ENCODE results near the gene ELFN1. TPM values are rescaled to one million over a fixed set of nuclear protein-coding genes. Genes with fewer than 3 reads are reported as not detected.

ELFN1 gene
- total and polyA plus RNA-seq, 4 donors, result 0.43 to 3.5 (median 3.4) TPM

- H3K27me3 ChIP-seq (ENCODE audit: control insufficient read depth in 4 of 4, insufficient read depth in 4 of 4, low read length in 3 of 4), result no peaks in the 10 kb centered on the region
- no peak overlapping the region for H3K9ac ChIP-seq (ENCODE audit: low read depth in 1 of 2, low read length in 2 of 2)
- TF ChIP-seq FOXA2 (IDR thresholded peaks at IDR 0.05), result no peak
- TF ChIP-seq CTCF (IDR thresholded peaks at IDR 0.05; ENCODE audit: low read depth, low read length, missing input control), result peak; percentile 62
- peak; percentile 76 to 83 for TF ChIP-seq RAD21 (IDR thresholded peaks at IDR 0.05)
- no peak for TF ChIP-seq REST (IDR thresholded peaks at IDR 0.05)
- TF ChIP-seq ZBTB33 (IDR thresholded peaks at IDR 0.05), result no peak
- peak in 1 of 2 donors; percentile 52 for TF ChIP-seq EGR1 (IDR thresholded peaks at IDR 0.05; ENCODE audit: low read depth in 2 of 2)
- TF ChIP-seq JUND (IDR thresholded peaks at IDR 0.05), result peak; percentile 62 to 95
- no peak for TF ChIP-seq ATF3 (IDR thresholded peaks at IDR 0.05)
- no peak for TF ChIP-seq GABPA (IDR thresholded peaks at IDR 0.05 in 1 of 2, conservative IDR thresholded peaks at IDR 0.05 in 1 of 2)
- TF ChIP-seq SP1 (IDR thresholded peaks at IDR 0.05), result no peak
- peaks cover 0 to 5% (median 2%) of the 10 kb centered on the region in 4 donors for H3K4me1 ChIP-seq (ENCODE audit: control insufficient read depth in 4 of 4, insufficient read depth in 4 of 4, low read length in 3 of 4)
- 66% methylated on average over 15 of the region's 15 CpGs for WGBS
- H3K27ac ChIP-seq (ENCODE audit: low read depth in 1 of 2, low read length in 2 of 2), result no peak overlapping the region
- no peak for DNase-seq (ENCODE audit: low spot score)
- H3K36me3 ChIP-seq (ENCODE audit: control insufficient read depth in 4 of 4, insufficient read depth in 3 of 4, low read depth in 1 of 4, low read length in 3 of 4), result no peaks in the 10 kb centered on the region
- H3K9me3 ChIP-seq (ENCODE audit: control insufficient read depth in 4 of 4, low read length in 3 of 4), result peaks cover 0 to 3% (median under 1%) of the 10 kb centered on the region in 4 donors
- no peak overlapping the region for H3K4me3 ChIP-seq (ENCODE audit: low read depth in 1 of 3, low read length in 3 of 3)
Measured at GRCh38 chr7:1758028-1758858, 88.2 kb downstream of the ELFN1 start.

- DNase-seq (ENCODE audit: low spot score), result no peak
- H3K36me3 ChIP-seq (ENCODE audit: control insufficient read depth in 4 of 4, insufficient read depth in 3 of 4, low read depth in 1 of 4, low read length in 3 of 4), result no peaks in the 10 kb centered on the region
- WGBS, result 87% methylated on average over 32 of the region's 32 CpGs
- no peak overlapping the region for H3K9ac ChIP-seq (ENCODE audit: low read depth in 1 of 2, low read length in 2 of 2)
- H3K9me3 ChIP-seq (ENCODE audit: control insufficient read depth in 4 of 4, low read length in 3 of 4), result peaks cover 0 to 8% (median 3%) of the 10 kb centered on the region in 4 donors
- H3K4me1 ChIP-seq (ENCODE audit: control insufficient read depth in 4 of 4, insufficient read depth in 4 of 4, low read length in 3 of 4), result peaks cover 0 to 5% (median 2%) of the 10 kb centered on the region in 4 donors
- no peak overlapping the region for H3K27ac ChIP-seq (ENCODE audit: low read depth in 1 of 2, low read length in 2 of 2)
- H3K4me3 ChIP-seq (ENCODE audit: low read depth in 1 of 3, low read length in 3 of 3), result no peak overlapping the region
- H3K27me3 ChIP-seq (ENCODE audit: control insufficient read depth in 4 of 4, insufficient read depth in 4 of 4, low read length in 3 of 4), result no peaks in the 10 kb centered on the region
- TF ChIP-seq REST (IDR thresholded peaks at IDR 0.05) (no peak), RAD21 (IDR thresholded peaks at IDR 0.05) (no peak), HNF4A (conservative IDR thresholded peaks at IDR 0.05) (no peak), RXRA (IDR thresholded peaks at IDR 0.05) (no peak), ATF3 (IDR thresholded peaks at IDR 0.05) (no peak), MAX (IDR thresholded peaks at IDR 0.05) (no peak), CTCF (IDR thresholded peaks at IDR 0.05; ENCODE audit: low read depth, low read length, missing input control) (no peak)
Measured at GRCh38 chr7:1758859-1759521, 88.9 kb downstream of the ELFN1 start.
